H1 (cell line): Measurements from ENCODE around the gene TUBGCP3. TPM values are rescaled to one million over a fixed set of nuclear protein-coding genes. Genes with fewer than 3 reads are reported as not detected.

Source experiments
- CTCF ChIA-PET: fragments of 300-600 bp; sonication (Branson Sonifier 250); formaldehyde crosslinking; loops from one replicate; lab custom pipeline; 2021; ENCODE audit not compliant: partially characterized antibody; lab: Charles Lee
- POLR2A ChIA-PET: fragments of 300-600 bp; sonication (Branson Sonifier 250); formaldehyde crosslinking; loops from one replicate; lab custom pipeline; 2021; ENCODE audit warnings: inconsistent platforms; ENCODE audit not compliant: partially characterized antibody; lab: Charles Lee
- DNase-seq, 2 experiments: peaks; one replicate each; pipeline versions ENCODE4 v3.0.0 to v3.0.0-alpha.2; 2010 to 2022; ENCODE audit warnings: low spot score in 2 of 2, low read depth in 1 of 2, mixed read lengths in 1 of 2
- FAIRE-seq: peaks from 2 replicates; lab custom pipeline; 2011; peaks lifted over from hg19 to GRCh38; lab: Jason Lieb, UNC
- H2AFZ ChIP-seq: 2 replicates; pipeline ENCODE4 v1.8.1; 2012; ENCODE audit warnings: low read length, inconsistent platforms
- H2AK5ac ChIP-seq: 2 replicates; pipeline ENCODE4 v1.6.1; 2013; ENCODE audit warnings: low read depth, low read length
- H2BK120ac ChIP-seq: replicated peaks from 2 replicates; pipeline ENCODE3; 2013; ENCODE audit warnings: low read depth, low read length, inconsistent platforms
- H2BK12ac ChIP-seq: 2 replicates; pipeline ENCODE4 v1.6.1; 2013; ENCODE audit warnings: low read depth, low read length
- H2BK15ac ChIP-seq: 2 replicates; pipeline ENCODE4 v1.6.1; 2013; ENCODE audit warnings: low read length
- H2BK20ac ChIP-seq: 2 replicates; pipeline ENCODE4 v1.6.1; 2013; ENCODE audit warnings: low read length
- H2BK5ac ChIP-seq: 2 replicates; pipeline ENCODE4 v1.6.1; 2013; ENCODE audit warnings: low read depth, low read length
- H3K14ac ChIP-seq: 2 replicates; pipeline ENCODE4 v1.6.1; 2013; ENCODE audit warnings: inconsistent platforms; ENCODE audit not compliant: insufficient read length
- H3K18ac ChIP-seq: 2 replicates; pipeline ENCODE4 v1.6.1; 2013; ENCODE audit warnings: low read length; ENCODE audit errors: extremely low read depth
- H3K23ac ChIP-seq: 2 replicates; pipeline ENCODE4 v1.6.1; 2013; ENCODE audit warnings: inconsistent platforms; ENCODE audit not compliant: insufficient read length
- H3K23me2 ChIP-seq: 2 replicates; pipeline ENCODE4 v1.6.1; 2013; ENCODE audit warnings: low read depth, low read length
- H3K27ac ChIP-seq: 2 replicates; pipeline ENCODE4 v1.6.1; 2011; ENCODE audit warnings: low read depth, low read length, inconsistent platforms
- H3K27me3 ChIP-seq, 4 experiments: replicated peaks in 1 of 4; 1 replicate in 1 of 4; 2 replicates in 3 of 4; pipeline versions ENCODE4 v1.6.1 to v1.8.1; 2011 to 2013; ENCODE audit warnings: low read length in 3 of 4, mild to moderate bottlenecking in 3 of 4, inconsistent platforms in 2 of 4, mixed read lengths in 2 of 4, moderate library complexity in 1 of 4; ENCODE audit not compliant: control insufficient read depth in 3 of 4, insufficient read depth in 3 of 4; ENCODE audit errors: extremely low read depth in 1 of 4
- H3K36me3 ChIP-seq, 4 experiments: 2 replicates each; pipeline versions ENCODE4 v1.6.1 to v1.8.1; 2011 to 2013; ENCODE audit warnings: mild to moderate bottlenecking in 4 of 4, low read length in 3 of 4, moderate library complexity in 2 of 4, control low read depth in 1 of 4, inconsistent platforms in 1 of 4; ENCODE audit not compliant: insufficient read depth in 4 of 4, control insufficient read depth in 2 of 4
- H3K4ac ChIP-seq: replicated peaks from 2 replicates; pipeline ENCODE3; 2013; ENCODE audit warnings: low read length, low read depth, mixed read lengths, inconsistent platforms; ENCODE audit not compliant: insufficient read length
- H3K4me1 ChIP-seq, 4 experiments: replicated peaks in 1 of 4; 1 replicate in 1 of 4; 2 replicates in 3 of 4; pipeline versions ENCODE4 v1.6.1 to v1.8.1; 2011 to 2013; ENCODE audit warnings: low read length in 3 of 4, inconsistent platforms in 2 of 4, mixed read lengths in 1 of 4; ENCODE audit not compliant: insufficient read depth in 4 of 4, control insufficient read depth in 3 of 4
- H3K4me2 ChIP-seq, 2 experiments: 2 replicates each; pipeline versions ENCODE4 v1.6.1 to v1.8.1; 2011 to 2013; ENCODE audit warnings: low read depth in 2 of 2, low read length in 2 of 2, control low read depth in 1 of 2, inconsistent platforms in 1 of 2, mild to moderate bottlenecking in 1 of 2; ENCODE audit not compliant: insufficient read depth in 1 of 2
- H3K4me3 ChIP-seq, 4 experiments: fragments of 200-600, 300-600 bp in 1 of 4; sonication (generic), shearing (Covaris generic), sonication (Bioruptor Twin) in 1 of 4; 2 replicates each; pipeline versions ENCODE4 v1.5.1 to v1.8.1; 2011 to 2016; ENCODE audit warnings: low read length in 4 of 4, low read depth in 3 of 4, control low read depth in 2 of 4, inconsistent platforms in 2 of 4, mild to moderate bottlenecking in 2 of 4, mixed read lengths in 1 of 4, moderate library complexity in 1 of 4; ENCODE audit not compliant: insufficient read depth in 2 of 4; ENCODE audit errors: extremely low read depth in 1 of 4
- H3K56ac ChIP-seq: replicated peaks from 2 replicates; pipeline ENCODE3; 2013; ENCODE audit warnings: low read depth, mild to moderate bottlenecking, mixed read lengths, low read length, inconsistent platforms; ENCODE audit not compliant: insufficient read length
- H3K79me1 ChIP-seq: 2 replicates; pipeline ENCODE4 v1.6.1; 2013; ENCODE audit warnings: low read depth, low read length, control low read depth
- H3K79me2 ChIP-seq, 2 experiments: 2 replicates each; pipeline versions ENCODE4 v1.6.1 to v1.8.1; 2012 to 2013; ENCODE audit warnings: low read length in 2 of 2, mild to moderate bottlenecking in 2 of 2, inconsistent platforms in 1 of 2; ENCODE audit not compliant: insufficient read depth in 2 of 2, control insufficient read depth in 1 of 2
- H3K9ac ChIP-seq, 4 experiments: replicated peaks in 1 of 4; 1 replicate in 1 of 4; 2 replicates in 3 of 4; pipeline versions ENCODE4 v1.6.1 to v1.8.1; 2011 to 2013; ENCODE audit warnings: low read depth in 3 of 4, low read length in 3 of 4, control low read depth in 2 of 4, mild to moderate bottlenecking in 2 of 4, moderate library complexity in 2 of 4, inconsistent platforms in 1 of 4; ENCODE audit errors: extremely low read depth in 1 of 4
- H3K9me3 ChIP-seq, 2 experiments: 2 replicates each; pipeline versions ENCODE4 v1.6.1 to v1.8.1; 2012 to 2013; ENCODE audit warnings: mild to moderate bottlenecking in 2 of 2, moderate library complexity in 2 of 2, control low read depth in 1 of 2, inconsistent platforms in 1 of 2, low read depth in 1 of 2, low read length in 1 of 2, mixed read lengths in 1 of 2; ENCODE audit not compliant: insufficient read depth in 2 of 2
- H4K20me1 ChIP-seq, 2 experiments: replicated peaks in 1 of 2; 2 replicates each; pipeline versions ENCODE3 to v1.8.1; 2011 to 2013; ENCODE audit warnings: inconsistent platforms in 2 of 2, low read length in 2 of 2, mild to moderate bottlenecking in 1 of 2; ENCODE audit not compliant: insufficient read depth in 2 of 2, control insufficient read depth in 1 of 2
- H4K5ac ChIP-seq: 2 replicates; pipeline ENCODE4 v1.6.1; 2013; ENCODE audit warnings: low read length, low read depth, mixed read lengths, inconsistent platforms; ENCODE audit not compliant: insufficient read length
- H4K8ac ChIP-seq: 2 replicates; pipeline ENCODE4 v1.8.0; 2013; ENCODE audit warnings: mild to moderate bottlenecking, moderate library complexity, low read length, inconsistent platforms; ENCODE audit not compliant: insufficient read depth; ENCODE audit errors: extremely low read depth
- H4K91ac ChIP-seq: replicated peaks from 2 replicates; pipeline ENCODE3; 2013; ENCODE audit warnings: low read length, mixed read lengths, inconsistent platforms; ENCODE audit not compliant: insufficient read length
- BACH1 ChIP-seq: IDR thresholded peaks from 2 replicates; pipeline ENCODE4 v1.6.1; 2012; ENCODE audit warnings: low read length, improper control_type of control experiment
- BRCA1 ChIP-seq: IDR thresholded peaks from 2 replicates; pipeline ENCODE4 v1.6.1; 2012; ENCODE audit warnings: low read depth, low read length, improper control_type of control experiment
- CREB1 ChIP-seq: IDR thresholded peaks from 2 replicates; pipeline ENCODE4 v1.6.1; 2012; ENCODE audit warnings: inconsistent platforms
- CTCF ChIP-seq, 3 experiments: IDR thresholded peaks; 1 replicate in 2 of 3; 2 replicates in 1 of 3; pipeline versions ENCODE4 v1.5.1 to v1.6.1; 2011; ENCODE audit warnings: low read length in 3 of 3, mild to moderate bottlenecking in 3 of 3, inconsistent platforms in 2 of 3, low read depth in 1 of 3, moderate library complexity in 1 of 3; ENCODE audit not compliant: insufficient read depth in 1 of 3; ENCODE audit errors: control extremely low read depth in 1 of 3
- EP300 ChIP-seq, 2 experiments: IDR thresholded peaks; 1 replicate in 1 of 2; 2 replicates in 1 of 2; pipeline ENCODE4 v1.6.1; 2011 to 2012; ENCODE audit warnings: low read depth in 2 of 2, low read length in 2 of 2, mild to moderate bottlenecking in 2 of 2, borderline replicate concordance in 1 of 2, inconsistent platforms in 1 of 2, moderate library complexity in 1 of 2
- FOSL1 ChIP-seq: IDR thresholded peaks from 2 replicates; pipeline ENCODE4 v1.6.1; 2011; ENCODE audit warnings: mild to moderate bottlenecking, low read depth, low read length, moderate library complexity; ENCODE audit not compliant: insufficient read depth
- MAFK ChIP-seq: IDR thresholded peaks from 2 replicates; pipeline ENCODE4 v1.6.1; 2012; ENCODE audit warnings: low read depth, mild to moderate bottlenecking, improper control_type of control experiment, low read length
- MAX ChIP-seq: IDR thresholded peaks from 2 replicates; pipeline ENCODE4 v1.6.1; 2012; ENCODE audit warnings: inconsistent platforms
- PHF8 ChIP-seq: fragments of 200-600 bp; sonication (generic); conservative IDR thresholded peaks from 2 replicates; pipeline ENCODE4 v1.7.1; 2012; ENCODE audit warnings: low read depth, mild to moderate bottlenecking, inconsistent platforms, low read length, moderate library complexity
- POLR2A ChIP-seq, 2 experiments: IDR thresholded peaks; 1 replicate in 1 of 2; 2 replicates in 1 of 2; pipeline ENCODE4 v1.6.1; 2011; ENCODE audit warnings: low read depth in 2 of 2, low read length in 2 of 2, mild to moderate bottlenecking in 2 of 2; ENCODE audit errors: control extremely low read depth in 1 of 2
- SIRT6 ChIP-seq: IDR thresholded peaks from one replicate; pipeline ENCODE4 v1.7.1; 2012; ENCODE audit warnings: low read length, inconsistent platforms
- SRF ChIP-seq: IDR thresholded peaks from 2 replicates; pipeline ENCODE4 v1.6.1; 2011; ENCODE audit warnings: mild to moderate bottlenecking, low read depth, low read length, moderate library complexity
- TBP ChIP-seq: IDR thresholded peaks from 2 replicates; pipeline ENCODE4 v1.6.1; 2011; ENCODE audit warnings: low read depth, low read length, improper control_type of control experiment
- WGBS, 2 experiments: shearing (Covaris generic) in 1 of 2; methylation state at CpG; one replicate each; pipeline versions ENCODE4 v1.1.6 to v1.1.7; 2013 to 2015; ENCODE audit warnings: low lambda C conversion rate in 2 of 2, mixed read lengths in 2 of 2, inconsistent platforms in 1 of 2, low coverage in 1 of 2, missing lambda C conversion rate in 1 of 2; ENCODE audit not compliant: insufficient replicate concordance in 2 of 2, insufficient coverage in 1 of 2, insufficient read length in 1 of 2; ENCODE audit errors: extremely low coverage in 1 of 2, missing lambda C conversion rate in 1 of 2; 5-methylcytosine and 5-hydroxymethylcytosine counted together
- polyA plus RNA-seq, 7 experiments: library from polyadenylated mRNA; depleted of rRNA in 3 of 7; stranded (reverse) in 5 of 7; unstranded in 2 of 7; fragments of >200 nt in 5 of 7; fragments of 200-250 nt in 2 of 7; gene quantifications; 1 replicate in 5 of 7; 2 replicates in 1 of 7; 4 replicates in 1 of 7; pipeline versions ENCODE4 v1.2.1 to v1.2.3, GENCODE V29; 2011 to 2013; ENCODE audit warnings: missing spikeins in 2 of 7, mixed read lengths in 2 of 7
- total RNA-seq: library from RNA; stranded (reverse); fragmentation: NEBNext Ultra II Directional; extraction: Animal tissue kit (Norgen Biotek cat#: 25700); gene quantifications from 2 replicates; pipeline ENCODE4 v1.2.1, GENCODE V29; 2021

TUBGCP3 gene
- total and polyA plus RNA-seq, 2 of the 8 experiments (the other 6 are each of a cell fraction or from before 2014, with no cell fraction given): 27.0 to 31.7 TPM

- H3K4ac ChIP-seq: no peak overlapping the region
- H3K36me3 ChIP-seq: no peaks in the 10 kb centered on the region
- H3K56ac ChIP-seq: no peak overlapping the region
- H3K27ac ChIP-seq: no peak overlapping the region
- FAIRE-seq (no peak), DNase-seq (no peak)
- no peak overlapping the region for H2BK15ac ChIP-seq
- no peak overlapping the region for H2BK5ac ChIP-seq
- ChIA-PET CTCF (interaction anchor here (0.5 to 2.6 kb wide), 5 partner anchors 9 to 291 kb away, joined by 3 to 14 read pairs (median 3); no protein-coding TSS in a partner anchor), POLR2A (interaction anchor here (1.1 to 1.2 kb wide), 2 partner anchors 9 to 259 kb away, joined by 3 read pairs; no protein-coding TSS in a partner anchor)
- H3K79me2 ChIP-seq: no peaks in the 10 kb centered on the region
- H3K4me1 ChIP-seq: no peaks in the 10 kb centered on the region
- H3K4me2 ChIP-seq: no peak overlapping the region
- H2BK12ac ChIP-seq: no peak overlapping the region
- no peak overlapping the region for H4K91ac ChIP-seq
- no peak overlapping the region for H4K8ac ChIP-seq
- no peak overlapping the region for H2BK20ac ChIP-seq
- no peak overlapping the region for H2BK120ac ChIP-seq
- H2AFZ ChIP-seq: no peak overlapping the region
- WGBS, 2 experiments: 95% methylated on average over 7 of the region's 7 CpGs; no CpG with 5 or more reads in 1 of the 2 experiments
- no peak overlapping the region for H3K9ac ChIP-seq
- no peak overlapping the region for H3K14ac ChIP-seq
- H2AK5ac ChIP-seq: no peak overlapping the region
- H3K27me3 ChIP-seq: no peaks in the 10 kb centered on the region; a peak in 1 of 7 replicates
- no peaks in the 10 kb centered on the region for H3K23me2 ChIP-seq
- H3K23ac ChIP-seq: no peak overlapping the region
- H3K9me3 ChIP-seq: no peaks in the 10 kb centered on the region
- H4K5ac ChIP-seq: no peak overlapping the region
- H3K4me3 ChIP-seq: no peak overlapping the region
- H3K79me1 ChIP-seq: no peaks in the 10 kb centered on the region
- H4K20me1 ChIP-seq: no peaks in the 10 kb centered on the region
- H3K18ac ChIP-seq: no peak overlapping the region
- no peak for TF ChIP-seq BRCA1
- TF ChIP-seq TBP: no peak
- no peak for TF ChIP-seq PHF8
- no peak for TF ChIP-seq SIRT6
- TF ChIP-seq BACH1: no peak
- TF ChIP-seq MAX: no peak
- TF ChIP-seq MAFK: no peak
- TF ChIP-seq CTCF (IDR thresholded peaks at IDR 0.05; ENCODE audit: control extremely low read depth in 1 of 3, insufficient read depth in 1 of 3, low read depth in 1 of 3, low read length in 3 of 3): no peak
- TF ChIP-seq FOSL1: no peak
- no peak for TF ChIP-seq EP300 (IDR thresholded peaks at IDR 0.05; ENCODE audit: borderline replicate concordance in 1 of 2, low read depth in 2 of 2, low read length in 2 of 2)
- no peak for TF ChIP-seq CREB1
- no peak for TF ChIP-seq POLR2A (IDR thresholded peaks at IDR 0.05; ENCODE audit: control extremely low read depth in 1 of 2, low read depth in 2 of 2, low read length in 2 of 2)
- TF ChIP-seq SRF: no peak
Observed at GRCh38 chr13:112614835-112615234, 26.9 kb upstream of the TUBGCP3 start.
